GM12878 (cell line): ENCODE results near the gene FER1L5. TPM values are rescaled to one million over a fixed set of nuclear protein-coding genes. Genes with fewer than 3 reads are reported as not detected.

Source experiments
- ATAC-seq: fragments of 200-7000 bp; cut with Tn5 transposase; 3 replicates; pipeline ENCODE4 v1.9.1; 2020; ENCODE audit warnings: mild to moderate bottlenecking, moderate library complexity
- BruUV-seq: library from RNA; stranded (reverse); fragments of 400-500 nt; replicated peaks from 2 replicates; lab custom pipeline; 2021; lab: Mats Ljungman, UMichigan
- CTCF ChIA-PET: fragments of 300-600 bp; sonication (Branson Sonifier 250); formaldehyde crosslinking; extraction: SDS; loops from one replicate; lab custom pipeline; 2021; ENCODE audit warnings: inconsistent platforms; lab: Yijun Ruan, JAX
- POLR2A ChIA-PET: fragments of 350-600 bp; formaldehyde crosslinking; extraction: SDS; loops from one replicate; lab custom pipeline; 2021; ENCODE audit warnings: inconsistent platforms; lab: Charles Lee
- RAD21 ChIA-PET: fragments of 300-600 bp; sonication (Branson Sonifier 250); formaldehyde crosslinking; loops from one replicate; lab custom pipeline; 2023; ENCODE audit warnings: antibody characterized with exemption; ENCODE audit not compliant: unreplicated experiment; lab: Charles Lee
- SMC1A ChIA-PET: fragments of 300-600 bp; sonication (Branson Sonifier 250); formaldehyde crosslinking; loops from one replicate; lab custom pipeline; 2023; ENCODE audit not compliant: unreplicated experiment, uncharacterized antibody; lab: Charles Lee
- DNase-seq: peaks from one replicate; pipeline ENCODE4 v3.0.0-alpha.2; 2011; ENCODE audit warnings: low read depth, low spot score
- FAIRE-seq: peaks from 3 replicates; lab custom pipeline; 2011; peaks lifted over from hg19 to GRCh38; lab: Jason Lieb, UNC
- H2AFZ ChIP-seq: 2 replicates; pipeline ENCODE4 v1.6.0; 2011; ENCODE audit warnings: low read depth, low read length, control low read depth; ENCODE audit not compliant: control insufficient read depth
- H3K27ac ChIP-seq: 2 replicates; pipeline ENCODE4 v1.5.1; 2011; ENCODE audit warnings: control low read depth; ENCODE audit not compliant: control insufficient read depth, insufficient read depth
- H3K27me3 ChIP-seq, 2 experiments: replicated peaks in 1 of 2; 2 replicates each; pipeline versions ENCODE4 v1.6.0 to v1.6.1; 2011; ENCODE audit warnings: low read length in 1 of 2; ENCODE audit not compliant: control insufficient read depth in 2 of 2, insufficient read depth in 2 of 2
- H3K36me3 ChIP-seq, 2 experiments: 2 replicates each; pipeline ENCODE4 v1.5.1; 2011; ENCODE audit warnings: low read length in 1 of 2; ENCODE audit not compliant: control insufficient read depth in 2 of 2, insufficient read depth in 2 of 2
- H3K4me1 ChIP-seq: 2 replicates; pipeline ENCODE4 v1.6.1; 2011; ENCODE audit warnings: mild to moderate bottlenecking, low read length, moderate library complexity, mixed read lengths; ENCODE audit not compliant: control insufficient read depth, insufficient read depth
- H3K4me2 ChIP-seq: 2 replicates; pipeline ENCODE4 v1.6.0; 2011; ENCODE audit warnings: control low read depth; ENCODE audit not compliant: control insufficient read depth, insufficient read depth
- H3K4me3 ChIP-seq: fragments of 200-600 bp; sonication (generic); 2 replicates; pipeline ENCODE4 v1.5.1; 2016
- H3K79me2 ChIP-seq: 2 replicates; pipeline ENCODE4 v1.6.0; 2011; ENCODE audit warnings: low read length; ENCODE audit not compliant: control insufficient read depth, insufficient read depth
- H3K9ac ChIP-seq: 2 replicates; pipeline ENCODE4 v1.8.0; 2011; ENCODE audit warnings: low read length, control low read depth, mixed read lengths; ENCODE audit not compliant: control insufficient read depth, insufficient read depth
- H3K9me3 ChIP-seq: replicated peaks from 3 replicates; pipeline ENCODE4 v1.5.1; 2011; ENCODE audit warnings: mild to moderate bottlenecking, low read length; ENCODE audit not compliant: control insufficient read depth, insufficient read depth
- H4K20me1 ChIP-seq: 2 replicates; pipeline ENCODE4 v1.6.0; 2011; ENCODE audit not compliant: control insufficient read depth, insufficient read depth
- CBFB ChIP-seq: IDR thresholded peaks from 2 replicates; pipeline ENCODE4 v1.6.1; 2016; ENCODE audit warnings: antibody characterized with exemption, low read depth
- DPF2 ChIP-seq: fragments of 450-650 bp; IDR thresholded peaks from 2 replicates; pipeline ENCODE4 v1.6.1; 2017; ENCODE audit warnings: mild to moderate bottlenecking
- EP300 ChIP-seq, 2 experiments: fragments of 150-350 bp in 1 of 2; IDR thresholded peaks; 2 replicates each; pipeline ENCODE4 v1.6.1; 2011 to 2012; ENCODE audit warnings: low read depth in 2 of 2, low read length in 2 of 2, borderline replicate concordance in 1 of 2, improper control_type of control experiment in 1 of 2, inconsistent platforms in 1 of 2; ENCODE audit not compliant: control insufficient read depth in 1 of 2
- FOXK2 ChIP-seq: fragments of 450-650 bp; IDR thresholded peaks from 2 replicates; pipeline ENCODE4 v1.6.1; 2017; ENCODE audit warnings: mild to moderate bottlenecking, moderate library complexity
- MTA2 ChIP-seq: fragments of 450-650 bp; IDR thresholded peaks from 2 replicates; pipeline ENCODE4 v1.6.1; 2016; ENCODE audit warnings: low read depth, mild to moderate bottlenecking, moderate library complexity
- SMAD1 ChIP-seq: fragments of 450-650 bp; IDR thresholded peaks from 2 replicates; pipeline ENCODE4 v1.6.1; 2018; ENCODE audit warnings: mild to moderate bottlenecking, low read depth; ENCODE audit not compliant: partially characterized antibody
- SREBF2 ChIP-seq: IDR thresholded peaks from 2 replicates; pipeline ENCODE4 v1.6.1; 2012; ENCODE audit warnings: mild to moderate bottlenecking, low read length
- WGBS: methylation state at CpG from one replicate; pipeline ENCODE4 v1.1.6; 2016; ENCODE audit warnings: low lambda C conversion rate; ENCODE audit not compliant: insufficient replicate concordance, insufficient coverage; ENCODE audit errors: missing lambda C conversion rate; 5-methylcytosine and 5-hydroxymethylcytosine counted together
- in situ Hi-C: fragments of 300-500 bp; cut with MboI; formaldehyde crosslinking; loops from 9 replicates; pipeline ENCODE4 v1.14.3; 2018; ENCODE audit warnings: mixed read lengths
- intact Hi-C: fragments of 100-400 bp; cut with micrococcal nuclease; formaldehyde crosslinking; loops from one replicate; pipeline ENCODE4 v1.14.2; 2022; ENCODE audit not compliant: unreplicated experiment
- polyA plus RNA-seq, 11 experiments: library from polyadenylated mRNA; depleted of rRNA in 4 of 11; unstranded in 6 of 11; stranded (reverse) in 5 of 11; fragments of >200 nt; fragmentation: Nextera tagmentation in 4 of 11; fragmentation: Illumina TruSeq in 1 of 11; extraction: Ambion mirVana in 4 of 11; extraction: Trizol in 1 of 11; gene quantifications; 1 replicate in 1 of 11; 2 replicates in 10 of 11; pipeline versions ENCODE4 v1.2.1 to v1.2.3, GENCODE V29; 2011 to 2016; ENCODE audit warnings: inconsistent platforms in 2 of 11, missing spikeins in 2 of 11, low read depth in 1 of 11
- total RNA-seq, 4 experiments: library from RNA; depleted of rRNA in 3 of 4; stranded (reverse); fragments of >200 nt in 3 of 4; fragmentation: Illumina TruSeq in 1 of 4; extraction: Trizol in 1 of 4; gene quantifications; 2 replicates each; pipeline versions ENCODE4 v1.2.1 to v1.2.3, GENCODE V29; 2013 to 2021
- TF ChIP-seq, protein P1 (sequence below): fragments of 450-650 bp; IDR thresholded peaks from 2 replicates; pipeline ENCODE4 v1.6.1; 2017; ENCODE audit warnings: borderline replicate concordance
- TF ChIP-seq, protein P2 (sequence below): IDR thresholded peaks from 2 replicates; pipeline ENCODE4 v1.6.1; 2012; ENCODE audit warnings: improper control_type of control experiment, low read depth, low read length; ENCODE audit not compliant: insufficient replicate concordance

The FER1L5 gene
- total and polyA plus RNA-seq, 10 of the 15 experiments (the other 5 are each of a cell fraction or from before 2014, with no cell fraction given) = not detected

DNA sequence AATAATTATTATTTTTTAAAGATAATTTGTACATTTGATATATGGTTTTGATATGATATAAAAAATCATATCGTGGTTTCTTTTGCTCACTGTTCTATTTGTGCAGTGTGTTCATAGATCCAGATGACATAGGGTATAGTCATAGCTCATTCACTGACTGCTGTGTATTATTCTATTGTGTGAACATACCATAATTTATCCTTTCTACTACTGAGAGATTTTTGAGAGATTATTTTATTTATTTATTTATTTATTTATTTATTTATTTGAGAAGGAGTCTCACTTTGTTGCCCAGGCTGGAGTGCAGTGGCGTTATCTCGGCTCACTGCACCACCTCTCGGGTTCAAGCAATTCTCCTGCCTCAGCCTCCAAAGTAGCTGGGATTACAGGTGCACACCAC lies 39.0 kb downstream of the FER1L5 start:
- no peak overlapping the region for H3K9ac ChIP-seq
- POLR2A ChIA-PET = no interaction called here
- intact Hi-C loops = no loop called here

More for the DNA sequence above, 39.0 kb downstream of the FER1L5 start:
- TF ChIP-seq SMAD1 (no peak), FOXK2 (no peak), EP300 (IDR thresholded peaks at IDR 0.05; ENCODE audit: borderline replicate concordance in 1 of 2, control insufficient read depth in 1 of 2, low read depth in 2 of 2, low read length in 2 of 2) (no peak), CBFB (no peak), DPF2 (no peak), SREBF2 (no peak), MTA2 (no peak)
- TF ChIP-seq, protein P1, sequence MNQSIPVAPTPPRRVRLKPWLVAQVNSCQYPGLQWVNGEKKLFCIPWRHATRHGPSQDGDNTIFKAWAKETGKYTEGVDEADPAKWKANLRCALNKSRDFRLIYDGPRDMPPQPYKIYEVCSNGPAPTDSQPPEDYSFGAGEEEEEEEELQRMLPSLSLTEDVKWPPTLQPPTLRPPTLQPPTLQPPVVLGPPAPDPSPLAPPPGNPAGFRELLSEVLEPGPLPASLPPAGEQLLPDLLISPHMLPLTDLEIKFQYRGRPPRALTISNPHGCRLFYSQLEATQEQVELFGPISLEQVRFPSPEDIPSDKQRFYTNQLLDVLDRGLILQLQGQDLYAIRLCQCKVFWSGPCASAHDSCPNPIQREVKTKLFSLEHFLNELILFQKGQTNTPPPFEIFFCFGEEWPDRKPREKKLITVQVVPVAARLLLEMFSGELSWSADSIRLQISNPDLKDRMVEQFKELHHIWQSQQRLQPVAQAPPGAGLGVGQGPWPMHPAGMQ = no peak
- TF ChIP-seq, protein P2, sequence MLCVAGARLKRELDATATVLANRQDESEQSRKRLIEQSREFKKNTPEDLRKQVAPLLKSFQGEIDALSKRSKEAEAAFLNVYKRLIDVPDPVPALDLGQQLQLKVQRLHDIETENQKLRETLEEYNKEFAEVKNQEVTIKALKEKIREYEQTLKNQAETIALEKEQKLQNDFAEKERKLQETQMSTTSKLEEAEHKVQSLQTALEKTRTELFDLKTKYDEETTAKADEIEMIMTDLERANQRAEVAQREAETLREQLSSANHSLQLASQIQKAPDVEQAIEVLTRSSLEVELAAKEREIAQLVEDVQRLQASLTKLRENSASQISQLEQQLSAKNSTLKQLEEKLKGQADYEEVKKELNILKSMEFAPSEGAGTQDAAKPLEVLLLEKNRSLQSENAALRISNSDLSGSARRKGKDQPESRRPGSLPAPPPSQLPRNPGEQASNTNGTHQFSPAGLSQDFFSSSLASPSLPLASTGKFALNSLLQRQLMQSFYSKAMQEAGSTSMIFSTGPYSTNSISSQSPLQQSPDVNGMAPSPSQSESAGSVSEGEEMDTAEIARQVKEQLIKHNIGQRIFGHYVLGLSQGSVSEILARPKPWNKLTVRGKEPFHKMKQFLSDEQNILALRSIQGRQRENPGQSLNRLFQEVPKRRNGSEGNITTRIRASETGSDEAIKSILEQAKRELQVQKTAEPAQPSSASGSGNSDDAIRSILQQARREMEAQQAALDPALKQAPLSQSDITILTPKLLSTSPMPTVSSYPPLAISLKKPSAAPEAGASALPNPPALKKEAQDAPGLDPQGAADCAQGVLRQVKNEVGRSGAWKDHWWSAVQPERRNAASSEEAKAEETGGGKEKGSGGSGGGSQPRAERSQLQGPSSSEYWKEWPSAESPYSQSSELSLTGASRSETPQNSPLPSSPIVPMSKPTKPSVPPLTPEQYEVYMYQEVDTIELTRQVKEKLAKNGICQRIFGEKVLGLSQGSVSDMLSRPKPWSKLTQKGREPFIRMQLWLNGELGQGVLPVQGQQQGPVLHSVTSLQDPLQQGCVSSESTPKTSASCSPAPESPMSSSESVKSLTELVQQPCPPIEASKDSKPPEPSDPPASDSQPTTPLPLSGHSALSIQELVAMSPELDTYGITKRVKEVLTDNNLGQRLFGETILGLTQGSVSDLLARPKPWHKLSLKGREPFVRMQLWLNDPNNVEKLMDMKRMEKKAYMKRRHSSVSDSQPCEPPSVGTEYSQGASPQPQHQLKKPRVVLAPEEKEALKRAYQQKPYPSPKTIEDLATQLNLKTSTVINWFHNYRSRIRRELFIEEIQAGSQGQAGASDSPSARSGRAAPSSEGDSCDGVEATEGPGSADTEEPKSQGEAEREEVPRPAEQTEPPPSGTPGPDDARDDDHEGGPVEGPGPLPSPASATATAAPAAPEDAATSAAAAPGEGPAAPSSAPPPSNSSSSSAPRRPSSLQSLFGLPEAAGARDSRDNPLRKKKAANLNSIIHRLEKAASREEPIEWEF = no peak
- BruUV-seq = no TSS peak
- ChIA-PET CTCF (no interaction called here), SMC1A (no interaction called here), RAD21 (no interaction called here)
- Histone ChIP-seq H3K36me3 (no peaks in the 10 kb centered on the region), H3K27me3 (no peaks in the 10 kb centered on the region; a peak in 1 of 4 replicates), H3K79me2 (no peaks in the 10 kb centered on the region), H3K4me1 (no peaks in the 10 kb centered on the region), H3K4me2 (no peak overlapping the region), H3K9me3 (no peaks in the 10 kb centered on the region), H3K4me3 (no peak overlapping the region), H3K27ac (no peak overlapping the region), H4K20me1 (no peaks in the 10 kb centered on the region), H2AFZ (no peak overlapping the region)
- ATAC-seq (no peak), DNase-seq (no peak), FAIRE-seq (no peak)
- WGBS = 52% methylated on average over 4 of the region's 4 CpGs
- in situ Hi-C loops = no loop called here
